Fibroblast of mammary gland (primary cell): Measurements from ENCODE around the gene PDSS2.
"Not testable (repeated sequence)": the region's sequence is repeated elsewhere in the genome, so short reads cannot be mapped to it uniquely, and the experiment has no call there.

Source experiments
- DNase-seq: peaks from one replicate; pipeline ENCODE4 v3.0.0-alpha.2; 2010; ENCODE audit warnings: low read depth
- H3K4me3 ChIP-seq: 2 replicates; pipeline ENCODE4 v1.5.1; 2011; ENCODE audit warnings: low read depth, mild to moderate bottlenecking, low read length, moderate library complexity; ENCODE audit not compliant: control insufficient read depth
- TF ChIP-seq, protein P1 (sequence below): conservative IDR thresholded peaks from 2 replicates; pipeline ENCODE4 v1.5.1; 2011; ENCODE audit warnings: low read depth, low read length, inconsistent platforms; ENCODE audit not compliant: control insufficient read depth, insufficient read depth

PDSS2 gene

DNA sequence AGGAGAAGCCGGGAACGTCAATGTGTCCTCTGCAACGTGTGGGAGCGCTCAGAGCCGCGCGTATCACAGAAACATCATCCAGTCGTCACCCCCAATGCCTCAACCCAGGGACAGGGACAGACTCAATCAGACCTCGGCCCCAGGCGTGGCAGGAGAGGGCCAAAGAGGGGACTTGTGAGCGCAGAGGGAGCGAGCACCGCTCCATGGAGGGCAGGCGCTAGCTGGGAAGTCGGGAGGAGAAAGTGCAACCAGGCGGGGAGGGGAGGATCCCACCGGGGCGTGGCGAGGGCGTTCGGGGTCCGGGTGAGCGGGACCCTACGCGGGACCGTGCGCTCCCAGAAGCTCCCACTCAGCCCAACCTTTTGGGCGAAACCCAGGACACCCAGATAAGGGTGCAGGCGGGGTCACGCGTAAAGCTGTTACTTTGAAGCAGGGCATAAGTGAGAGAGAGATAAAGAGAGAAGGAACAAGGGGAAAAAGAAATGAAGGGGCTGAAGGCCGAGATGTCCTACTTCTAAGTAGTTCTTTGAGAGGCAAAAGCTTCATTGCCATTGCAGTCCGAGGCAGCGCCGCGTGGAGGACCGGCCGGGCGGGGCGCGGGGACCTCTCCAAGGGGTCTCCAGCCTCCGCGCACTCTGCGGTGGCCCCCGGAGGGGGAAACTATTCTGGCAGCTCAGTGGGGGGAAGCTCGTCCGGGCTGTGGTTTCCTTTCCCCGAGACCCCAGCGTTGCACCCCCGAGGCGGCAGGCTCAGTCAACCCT lies 29.7 kb upstream of the PDSS2 start:
- TF ChIP-seq, protein P1, sequence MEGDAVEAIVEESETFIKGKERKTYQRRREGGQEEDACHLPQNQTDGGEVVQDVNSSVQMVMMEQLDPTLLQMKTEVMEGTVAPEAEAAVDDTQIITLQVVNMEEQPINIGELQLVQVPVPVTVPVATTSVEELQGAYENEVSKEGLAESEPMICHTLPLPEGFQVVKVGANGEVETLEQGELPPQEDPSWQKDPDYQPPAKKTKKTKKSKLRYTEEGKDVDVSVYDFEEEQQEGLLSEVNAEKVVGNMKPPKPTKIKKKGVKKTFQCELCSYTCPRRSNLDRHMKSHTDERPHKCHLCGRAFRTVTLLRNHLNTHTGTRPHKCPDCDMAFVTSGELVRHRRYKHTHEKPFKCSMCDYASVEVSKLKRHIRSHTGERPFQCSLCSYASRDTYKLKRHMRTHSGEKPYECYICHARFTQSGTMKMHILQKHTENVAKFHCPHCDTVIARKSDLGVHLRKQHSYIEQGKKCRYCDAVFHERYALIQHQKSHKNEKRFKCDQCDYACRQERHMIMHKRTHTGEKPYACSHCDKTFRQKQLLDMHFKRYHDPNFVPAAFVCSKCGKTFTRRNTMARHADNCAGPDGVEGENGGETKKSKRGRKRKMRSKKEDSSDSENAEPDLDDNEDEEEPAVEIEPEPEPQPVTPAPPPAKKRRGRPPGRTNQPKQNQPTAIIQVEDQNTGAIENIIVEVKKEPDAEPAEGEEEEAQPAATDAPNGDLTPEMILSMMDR: no peak
- H3K4me3 ChIP-seq: peak overlapping the region; percentile 70
- DNase-seq: peak; percentile 20

GRCh38 chr6:107488174-107488874 lies 29.0 kb upstream of the PDSS2 start:
- TF ChIP-seq, protein P1: no peak
- peak overlapping the region; percentile 70 for H3K4me3 ChIP-seq
- DNase-seq: no peak

DNA sequence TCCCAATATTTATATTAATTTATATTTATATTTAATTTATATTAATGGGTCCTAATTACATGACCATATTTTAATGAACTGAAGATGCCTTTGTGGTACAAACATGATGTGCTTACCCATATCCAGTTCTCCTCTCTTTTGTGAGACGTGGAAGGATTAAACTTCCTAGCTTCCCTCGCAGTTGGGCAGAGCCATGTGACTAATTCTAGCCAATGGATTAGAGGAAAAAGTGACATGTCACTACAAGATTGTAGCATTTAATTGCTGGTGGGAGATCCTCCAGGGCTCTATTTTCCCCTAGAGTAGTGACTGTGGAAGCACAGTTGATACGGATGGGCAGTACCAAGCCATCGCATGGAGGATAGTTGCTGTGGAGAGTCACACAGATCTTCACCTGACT lies 25.8 kb upstream of the PDSS2 start:
- DNase-seq: no peak
- TF ChIP-seq, protein P1: no peak
- no peak overlapping the region for H3K4me3 ChIP-seq

DNA sequence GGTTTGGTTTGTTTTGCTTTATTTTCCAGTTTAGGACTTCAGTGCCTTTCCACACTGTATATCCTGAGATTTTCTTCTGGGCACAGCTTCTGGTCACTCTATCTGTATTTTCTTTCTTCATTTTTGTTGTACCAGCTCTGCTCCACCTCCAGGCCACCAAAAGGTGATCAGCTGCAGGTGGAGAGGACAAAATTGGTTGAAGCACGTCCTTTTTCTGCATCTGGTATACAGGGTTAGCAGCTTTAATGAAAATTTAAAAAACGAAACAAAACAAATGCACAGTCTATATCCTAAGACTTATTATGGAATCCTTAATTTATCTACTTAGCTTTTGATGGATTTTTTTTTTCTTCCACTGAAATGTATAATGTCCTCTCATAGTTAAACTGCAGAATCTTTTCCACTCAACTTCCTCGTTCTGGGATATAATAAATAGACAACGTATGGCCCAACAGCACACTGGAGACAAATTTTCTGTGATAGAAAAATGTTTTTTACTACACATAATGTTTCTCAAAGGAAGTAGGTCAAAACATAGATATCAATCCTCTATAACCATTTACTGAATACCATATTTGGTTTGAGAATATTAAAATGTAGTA lies 19.8 kb upstream of the PDSS2 start:
- no peak overlapping the region for H3K4me3 ChIP-seq
- TF ChIP-seq, protein P1: no peak
- DNase-seq: no peak

- not testable (repeated sequence) for H3K4me3 ChIP-seq, DNase-seq
Observed at GRCh38 chr6:107475826-107476225, 16.5 kb upstream of the PDSS2 start.

GRCh38 chr6:107475360-107475759 lies 16.0 kb upstream of the PDSS2 start:
- not testable (repeated sequence) for DNase-seq, H3K4me3 ChIP-seq

DNA sequence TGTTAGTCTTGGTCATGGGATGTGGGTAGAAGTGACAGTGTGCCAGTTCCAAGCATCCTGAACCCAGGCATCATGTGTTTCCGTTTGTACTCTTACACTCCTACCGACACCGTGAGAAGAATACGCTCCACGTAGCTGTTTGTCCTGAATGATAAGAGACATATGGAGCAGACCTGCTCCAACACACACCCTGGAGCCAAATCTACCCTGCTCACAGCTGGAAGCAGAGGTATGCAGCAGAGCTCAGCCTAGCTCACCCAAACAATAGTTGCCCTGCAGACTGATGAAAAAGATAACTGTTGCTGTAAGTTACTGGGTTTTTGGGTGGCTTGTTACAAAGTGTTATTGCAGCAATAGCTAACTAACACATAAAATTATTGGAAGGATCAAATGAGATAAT lies 14.3 kb upstream of the PDSS2 start:
- H3K4me3 ChIP-seq: no peak overlapping the region
- TF ChIP-seq, protein P1: no peak
- DNase-seq: no peak

DNA sequence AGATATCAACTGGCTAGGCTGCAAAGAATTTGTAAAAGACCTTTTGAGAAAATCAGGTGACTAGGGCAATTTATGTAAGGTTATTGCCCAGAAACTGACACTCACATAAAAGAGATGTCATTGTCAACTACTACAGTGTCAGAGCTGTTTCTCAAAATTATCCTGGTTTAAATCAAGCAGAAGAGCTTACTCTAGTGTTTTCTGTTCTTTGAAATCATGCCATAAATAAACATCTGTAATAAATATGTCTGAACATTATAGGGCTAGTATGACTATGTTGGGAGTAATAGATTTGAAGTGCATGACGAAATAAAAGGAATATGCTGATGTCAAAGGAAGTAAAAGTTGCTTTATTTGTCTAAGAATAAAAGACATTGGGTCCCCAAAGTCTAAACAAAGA lies 11.0 kb upstream of the PDSS2 start:
- peak; percentile 19 for DNase-seq
- no peak overlapping the region for H3K4me3 ChIP-seq
- TF ChIP-seq, protein P1: no peak
